ENCODE data around the gene DCLK2.

- TF ChIP-seq, protein P1, sequence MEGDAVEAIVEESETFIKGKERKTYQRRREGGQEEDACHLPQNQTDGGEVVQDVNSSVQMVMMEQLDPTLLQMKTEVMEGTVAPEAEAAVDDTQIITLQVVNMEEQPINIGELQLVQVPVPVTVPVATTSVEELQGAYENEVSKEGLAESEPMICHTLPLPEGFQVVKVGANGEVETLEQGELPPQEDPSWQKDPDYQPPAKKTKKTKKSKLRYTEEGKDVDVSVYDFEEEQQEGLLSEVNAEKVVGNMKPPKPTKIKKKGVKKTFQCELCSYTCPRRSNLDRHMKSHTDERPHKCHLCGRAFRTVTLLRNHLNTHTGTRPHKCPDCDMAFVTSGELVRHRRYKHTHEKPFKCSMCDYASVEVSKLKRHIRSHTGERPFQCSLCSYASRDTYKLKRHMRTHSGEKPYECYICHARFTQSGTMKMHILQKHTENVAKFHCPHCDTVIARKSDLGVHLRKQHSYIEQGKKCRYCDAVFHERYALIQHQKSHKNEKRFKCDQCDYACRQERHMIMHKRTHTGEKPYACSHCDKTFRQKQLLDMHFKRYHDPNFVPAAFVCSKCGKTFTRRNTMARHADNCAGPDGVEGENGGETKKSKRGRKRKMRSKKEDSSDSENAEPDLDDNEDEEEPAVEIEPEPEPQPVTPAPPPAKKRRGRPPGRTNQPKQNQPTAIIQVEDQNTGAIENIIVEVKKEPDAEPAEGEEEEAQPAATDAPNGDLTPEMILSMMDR (IDR thresholded peaks at IDR 0.05), result no peak
- no peak for TF ChIP-seq POLR2AphosphoS5 (IDR thresholded peaks at IDR 0.05)
Observed at GRCh38 chr4:150261571-150261970, 183.3 kb downstream of the DCLK2 start.
